AG04449 (cell line): ENCODE measurements around the gene ERICH6B.

Experiments used
- CTCF ChIA-PET: fragments of 350-600 bp; formaldehyde crosslinking; extraction: SDS; loops from one replicate; lab custom pipeline; 2021; ENCODE audit warnings: antibody characterized with exemption; lab: Yijun Ruan, JAX
- POLR2A ChIA-PET: fragments of 400-600, 350-600 bp; formaldehyde crosslinking; extraction: SDS; loops from one replicate; lab custom pipeline; 2020; ENCODE audit warnings: antibody characterized with exemption, inconsistent platforms; lab: Yijun Ruan, JAX
- DNase-seq: peaks from one replicate; pipeline ENCODE4 v3.0.0-alpha.2; 2010; ENCODE audit warnings: low read depth, low spot score
- H3K4me3 ChIP-seq: 2 replicates; pipeline ENCODE4 v1.5.1; 2011; ENCODE audit warnings: low read depth, mild to moderate bottlenecking, control low read depth, low read length
- TF ChIP-seq, protein P1 (sequence below): IDR thresholded peaks from one replicate; pipeline ENCODE4 v1.5.1; 2011; ENCODE audit warnings: mild to moderate bottlenecking, moderate library complexity, low read length, control low read depth, inconsistent platforms; ENCODE audit not compliant: insufficient read depth; ENCODE audit errors: missing control alignments

ERICH6B gene

DNA sequence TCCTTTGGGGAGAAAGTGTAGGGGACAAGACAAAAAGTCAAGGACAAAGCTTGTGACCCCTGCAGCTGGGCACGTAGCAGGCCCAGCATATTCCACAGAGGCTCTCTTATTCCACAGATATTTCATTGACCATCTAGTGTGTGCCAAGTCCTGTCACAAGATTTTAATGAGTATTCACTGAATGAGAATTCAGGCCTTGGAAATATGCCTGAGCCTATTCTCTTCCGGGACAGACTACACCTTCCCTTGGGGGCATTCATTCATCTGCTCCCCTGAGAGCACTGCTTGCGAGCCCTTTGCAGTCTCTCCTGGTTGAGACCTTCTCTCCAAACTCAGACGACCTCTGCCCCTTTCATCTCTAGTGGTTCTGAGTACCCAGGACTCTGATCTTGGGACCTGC, 25.5 kb downstream of the ERICH6B start:
- TF ChIP-seq, protein P1, sequence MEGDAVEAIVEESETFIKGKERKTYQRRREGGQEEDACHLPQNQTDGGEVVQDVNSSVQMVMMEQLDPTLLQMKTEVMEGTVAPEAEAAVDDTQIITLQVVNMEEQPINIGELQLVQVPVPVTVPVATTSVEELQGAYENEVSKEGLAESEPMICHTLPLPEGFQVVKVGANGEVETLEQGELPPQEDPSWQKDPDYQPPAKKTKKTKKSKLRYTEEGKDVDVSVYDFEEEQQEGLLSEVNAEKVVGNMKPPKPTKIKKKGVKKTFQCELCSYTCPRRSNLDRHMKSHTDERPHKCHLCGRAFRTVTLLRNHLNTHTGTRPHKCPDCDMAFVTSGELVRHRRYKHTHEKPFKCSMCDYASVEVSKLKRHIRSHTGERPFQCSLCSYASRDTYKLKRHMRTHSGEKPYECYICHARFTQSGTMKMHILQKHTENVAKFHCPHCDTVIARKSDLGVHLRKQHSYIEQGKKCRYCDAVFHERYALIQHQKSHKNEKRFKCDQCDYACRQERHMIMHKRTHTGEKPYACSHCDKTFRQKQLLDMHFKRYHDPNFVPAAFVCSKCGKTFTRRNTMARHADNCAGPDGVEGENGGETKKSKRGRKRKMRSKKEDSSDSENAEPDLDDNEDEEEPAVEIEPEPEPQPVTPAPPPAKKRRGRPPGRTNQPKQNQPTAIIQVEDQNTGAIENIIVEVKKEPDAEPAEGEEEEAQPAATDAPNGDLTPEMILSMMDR, result no peak
- CTCF ChIA-PET, result no interaction called here
- POLR2A ChIA-PET, result no interaction called here
- no peak for DNase-seq
- no peak overlapping the region for H3K4me3 ChIP-seq

DNA sequence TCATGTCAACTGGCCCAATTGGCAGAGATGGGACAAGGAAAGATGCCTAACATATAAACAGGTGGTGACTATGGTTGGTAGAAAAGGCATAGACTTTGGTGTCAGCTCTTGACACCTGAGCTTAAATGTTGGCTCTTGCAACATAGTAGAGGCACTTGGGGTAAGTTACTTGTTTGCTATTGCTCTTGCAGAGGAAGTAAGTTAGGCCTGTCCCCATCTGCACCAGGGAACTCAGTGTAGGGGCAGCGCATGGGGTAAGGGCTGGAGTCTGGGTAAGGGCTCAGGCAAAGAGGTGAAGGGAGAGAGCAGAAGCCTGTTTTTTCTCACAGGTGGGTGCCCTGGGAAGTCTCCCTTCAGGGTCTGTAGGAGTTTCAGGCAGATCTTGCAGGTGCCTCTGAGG, 27.6 kb downstream of the ERICH6B start:
- CTCF ChIA-PET, result no interaction called here
- POLR2A ChIA-PET, result no interaction called here
- no peak overlapping the region for H3K4me3 ChIP-seq
- DNase-seq, result no peak
- TF ChIP-seq, protein P1, result no peak

DNA sequence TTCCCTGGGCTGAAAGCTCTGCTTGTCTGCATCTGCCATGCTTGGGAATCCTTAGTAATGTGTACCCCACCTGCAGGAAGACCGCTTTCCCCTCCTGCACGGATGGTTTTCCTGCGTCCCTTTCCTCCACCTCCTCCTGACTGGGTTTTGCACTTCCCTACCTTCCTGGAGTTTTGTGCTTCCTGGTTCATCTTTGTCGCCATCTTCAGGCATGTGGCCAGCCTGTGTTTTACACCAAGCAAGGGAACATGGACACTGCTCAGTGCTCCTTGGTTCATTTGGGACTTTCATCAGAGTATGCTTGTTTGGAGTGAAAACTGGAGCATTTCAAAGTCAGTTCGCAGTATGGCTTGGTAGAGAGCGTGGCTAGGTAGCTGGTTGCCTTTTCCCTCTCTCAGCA, 30.7 kb downstream of the ERICH6B start:
- ChIA-PET POLR2A (no interaction called here), CTCF (no interaction called here)
- TF ChIP-seq, protein P1, result no peak
- no peak for DNase-seq
- H3K4me3 ChIP-seq, result no peak overlapping the region

DNA sequence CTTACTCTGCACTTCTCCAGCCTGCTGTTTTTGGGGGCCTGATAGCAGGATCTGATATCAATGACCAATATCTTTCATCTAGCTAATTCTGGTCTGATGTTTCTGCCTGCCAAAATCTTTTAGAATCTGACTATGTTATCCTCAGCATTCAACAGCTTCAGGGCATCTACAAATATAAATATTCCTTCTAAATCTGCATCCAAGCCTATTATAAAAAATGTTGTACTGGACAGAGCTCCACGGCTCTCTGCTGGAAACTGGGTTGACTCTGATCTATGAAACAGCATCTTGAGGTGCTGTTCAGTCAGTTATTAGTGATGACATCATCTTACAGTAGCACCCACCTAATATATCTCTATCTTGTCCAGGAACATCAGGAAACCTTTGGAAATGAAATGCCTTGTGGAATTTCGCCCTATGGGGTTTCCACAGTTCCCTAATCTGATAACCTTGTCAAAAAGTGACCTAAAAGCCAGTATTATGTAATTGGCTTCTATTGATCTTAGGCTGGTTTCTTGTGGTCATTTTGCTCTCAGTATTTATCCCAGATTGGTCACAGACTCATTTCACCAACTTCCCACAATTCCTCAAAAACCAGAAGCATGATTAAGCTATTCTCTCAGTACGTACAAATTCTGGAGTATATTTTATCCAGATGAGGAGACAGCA, 33.0 kb downstream of the ERICH6B start:
- DNase-seq, result no peak
- ChIA-PET POLR2A (no interaction called here), CTCF (interaction anchor here (0.9 kb wide), 1 partner anchor 17 kb away, joined by 4 read pairs; no protein-coding TSS in a partner anchor)
- H3K4me3 ChIP-seq, result no peak overlapping the region
- TF ChIP-seq, protein P1, result no peak

DNA sequence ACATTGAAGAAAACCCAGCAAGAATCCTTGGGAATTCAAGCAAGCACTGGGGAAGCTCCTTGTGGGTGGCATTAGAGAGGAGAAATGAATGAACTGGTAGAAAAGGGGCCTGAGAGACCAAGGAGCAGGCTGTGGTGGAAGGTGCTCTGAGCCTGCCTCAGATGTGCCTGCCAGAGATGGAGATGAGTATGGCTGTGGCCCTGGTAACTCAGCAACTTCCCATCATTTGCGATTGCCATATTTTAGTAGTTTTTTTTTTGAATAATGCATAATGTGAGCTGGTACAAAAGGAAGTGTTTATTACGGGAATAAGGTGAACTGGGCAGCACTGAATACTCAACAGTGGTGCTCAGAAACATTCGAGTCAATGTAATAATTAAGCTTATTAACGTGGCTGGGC, 39.1 kb downstream of the ERICH6B start:
- H3K4me3 ChIP-seq, result no peak overlapping the region
- CTCF ChIA-PET, result interaction anchor here (1.2 to 1.3 kb wide), 2 partner anchors 9 to 64 kb away, joined by 3 to 4 read pairs; no protein-coding TSS in a partner anchor

DNA sequence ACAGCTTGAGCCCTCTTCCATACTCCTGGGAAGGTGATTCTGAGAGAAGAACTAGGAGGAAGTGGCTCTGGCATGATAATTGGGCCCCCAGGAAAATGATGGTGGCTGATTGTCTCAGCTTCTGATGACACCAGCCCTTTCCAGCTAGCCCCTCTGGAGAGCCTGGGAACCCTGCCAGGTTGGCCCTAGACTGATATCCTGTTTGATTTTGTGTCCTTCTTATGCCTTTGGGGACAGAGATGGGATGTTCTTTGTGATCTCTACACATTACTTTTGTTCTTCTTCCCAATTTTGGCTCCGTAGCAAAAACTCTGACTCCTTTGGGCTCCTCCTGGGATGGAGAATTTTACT, 39.7 kb downstream of the ERICH6B start:
- ChIA-PET CTCF (interaction anchor here (1.3 kb wide), 1 partner anchor 64 kb away, joined by 3 read pairs; no protein-coding TSS in a partner anchor), POLR2A (no interaction called here)
- TF ChIP-seq, protein P1, result no peak
- no peak overlapping the region for H3K4me3 ChIP-seq
- DNase-seq, result no peak

More for the DNA sequence above, 39.1 kb downstream of the ERICH6B start:
- TF ChIP-seq, protein P1, result no peak
- POLR2A ChIA-PET, result no interaction called here
- no peak for DNase-seq
